G401.6 (cell line): ENCODE data around the gene PSMB3.
"Not testable (repeated sequence)": the region's sequence is repeated elsewhere in the genome, so short reads cannot be mapped to it uniquely, and the experiment has no call there.

Experiments
- FAIRE-seq: peaks from 2 replicates; lab custom pipeline; 2012; peaks lifted over from hg19 to GRCh38; lab: Jason Lieb, UNC

PSMB3 gene

GRCh38 chr17:38716368-38717005 is 36.1 kb upstream of the PSMB3 start:
- no peak for FAIRE-seq

- FAIRE-seq: no peak
These were observed 35.3 kb upstream of the PSMB3 start for GRCh38 chr17:38717139-38717745.

GRCh38 chr17:38719289-38719942 is 33.1 kb upstream of the PSMB3 start:
- no peak for FAIRE-seq

- no peak for FAIRE-seq
These were observed 32.4 kb upstream of the PSMB3 start for GRCh38 chr17:38719943-38720641.

GRCh38 chr17:38720941-38721340 is 31.6 kb upstream of the PSMB3 start:
- FAIRE-seq: no peak

- FAIRE-seq: no peak
These were observed 30.7 kb upstream of the PSMB3 start for GRCh38 chr17:38721802-38722201.

- FAIRE-seq: no peak
These were observed 28.1 kb upstream of the PSMB3 start for GRCh38 chr17:38724337-38724988.

GRCh38 chr17:38725066-38725465 is 27.5 kb upstream of the PSMB3 start:
- FAIRE-seq: no peak

- FAIRE-seq: not testable (repeated sequence)
These were observed 26.4 kb upstream of the PSMB3 start for GRCh38 chr17:38726145-38726544.

GRCh38 chr17:38727736-38728135 is 24.8 kb upstream of the PSMB3 start:
- no peak for FAIRE-seq

GRCh38 chr17:38728290-38728831 is 24.2 kb upstream of the PSMB3 start:
- no peak for FAIRE-seq

GRCh38 chr17:38729368-38729885 is 23.1 kb upstream of the PSMB3 start:
- no peak for FAIRE-seq

GRCh38 chr17:38729886-38730525 is 22.5 kb upstream of the PSMB3 start, which contains the start of gene CISD3:
Gene CISD3 (plus strand): TSS chr17:38730341. CDS start chr17:38730359, 18 bp downstream.
- no peak for FAIRE-seq

GRCh38 chr17:38730526-38731379 is 21.8 kb upstream of the PSMB3 start:
- FAIRE-seq: no peak

- no peak for FAIRE-seq
These were observed 20.8 kb upstream of the PSMB3 start for GRCh38 chr17:38731526-38732294.

GRCh38 chr17:38732376-38733281 is 19.9 kb upstream of the PSMB3 start:
- no peak for FAIRE-seq

GRCh38 chr17:38733282-38733981 is 19.1 kb upstream of the PSMB3 start:
- no peak for FAIRE-seq
